ENCODE measurements around the gene SLC27A1. TPM values are rescaled to one million over a fixed set of nuclear protein-coding genes. Genes with fewer than 3 reads are reported as not detected.
"Not testable (repeated sequence)": the region's sequence is repeated elsewhere in the genome, so short reads cannot be mapped to it uniquely, and the experiment has no call there.

The SLC27A1 gene
- total and polyA plus RNA-seq, 2 donors (not counting 3 experiments of a cell fraction or from before 2014, with no cell fraction given): 10.4 to 13.5 TPM

DNA sequence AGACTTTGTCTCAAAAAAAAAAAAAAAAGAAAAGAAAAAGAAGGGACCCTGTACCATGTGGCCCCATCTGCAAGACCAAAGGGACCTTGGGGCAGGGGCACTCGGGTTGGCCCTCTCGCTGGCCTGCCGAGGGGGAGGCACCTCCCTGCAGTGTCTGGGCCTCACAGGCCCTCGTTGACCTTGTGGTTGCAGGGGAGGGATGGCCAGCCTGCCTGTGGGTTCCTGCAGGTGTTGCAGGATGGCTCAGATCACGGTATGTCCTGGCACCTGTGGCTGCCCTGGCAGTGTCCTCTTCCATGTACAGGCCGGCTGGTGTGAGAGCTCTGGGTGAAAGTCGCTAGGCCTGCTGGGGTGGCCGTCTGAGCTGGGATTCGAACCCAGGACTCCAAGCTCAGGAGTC, 36.4 kb downstream of the SLC27A1 start:
- H2AFZ ChIP-seq (ENCODE audit: low read depth, low read length): no peak overlapping the region
- H3K27me3 ChIP-seq (ENCODE audit: control insufficient read depth in 2 of 2, insufficient read depth in 2 of 2, low read length in 2 of 2): no peaks in the 10 kb centered on the region
- no TSS peak for BruUV-seq (replicated peaks)
- dilution Hi-C loops (cut with MboI; ENCODE audit: extremely low pct_ligation_motif_present, low sequenced_read_pairs): no loop called here
- TF ChIP-seq MYC (IDR thresholded peaks at IDR 0.05; ENCODE audit: low read depth, low read length) (no peak), POLR2A (IDR thresholded peaks at IDR 0.05; ENCODE audit: low read depth, low read length) (no peak), POLR2AphosphoS5 (IDR thresholded peaks at IDR 0.05; ENCODE audit: insufficient read depth, low read depth, low read length) (no peak), FOS (IDR thresholded peaks at IDR 0.05; ENCODE audit: borderline replicate concordance, insufficient read depth, low read length) (no peak), EZH2 (IDR thresholded peaks at IDR 0.05; ENCODE audit: borderline replicate concordance, low read depth, low read length, severe bottlenecking) (no peak), JUN (IDR thresholded peaks at IDR 0.05; ENCODE audit: borderline replicate concordance, insufficient read depth, insufficient read length, low read depth) (no peak), GATA2 (IDR thresholded peaks at IDR 0.05; ENCODE audit: insufficient read depth, insufficient read length, low read depth, low read length) (no peak)
- TF ChIP-seq, protein P1, sequence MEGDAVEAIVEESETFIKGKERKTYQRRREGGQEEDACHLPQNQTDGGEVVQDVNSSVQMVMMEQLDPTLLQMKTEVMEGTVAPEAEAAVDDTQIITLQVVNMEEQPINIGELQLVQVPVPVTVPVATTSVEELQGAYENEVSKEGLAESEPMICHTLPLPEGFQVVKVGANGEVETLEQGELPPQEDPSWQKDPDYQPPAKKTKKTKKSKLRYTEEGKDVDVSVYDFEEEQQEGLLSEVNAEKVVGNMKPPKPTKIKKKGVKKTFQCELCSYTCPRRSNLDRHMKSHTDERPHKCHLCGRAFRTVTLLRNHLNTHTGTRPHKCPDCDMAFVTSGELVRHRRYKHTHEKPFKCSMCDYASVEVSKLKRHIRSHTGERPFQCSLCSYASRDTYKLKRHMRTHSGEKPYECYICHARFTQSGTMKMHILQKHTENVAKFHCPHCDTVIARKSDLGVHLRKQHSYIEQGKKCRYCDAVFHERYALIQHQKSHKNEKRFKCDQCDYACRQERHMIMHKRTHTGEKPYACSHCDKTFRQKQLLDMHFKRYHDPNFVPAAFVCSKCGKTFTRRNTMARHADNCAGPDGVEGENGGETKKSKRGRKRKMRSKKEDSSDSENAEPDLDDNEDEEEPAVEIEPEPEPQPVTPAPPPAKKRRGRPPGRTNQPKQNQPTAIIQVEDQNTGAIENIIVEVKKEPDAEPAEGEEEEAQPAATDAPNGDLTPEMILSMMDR (IDR thresholded peaks at IDR 0.05; ENCODE audit: extremely low read depth in 1 of 2, insufficient read depth in 1 of 2, low read depth in 1 of 2, low read length in 2 of 2): no peak
- TF ChIP-seq, protein P2, sequence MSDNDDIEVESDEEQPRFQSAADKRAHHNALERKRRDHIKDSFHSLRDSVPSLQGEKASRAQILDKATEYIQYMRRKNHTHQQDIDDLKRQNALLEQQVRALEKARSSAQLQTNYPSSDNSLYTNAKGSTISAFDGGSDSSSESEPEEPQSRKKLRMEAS (IDR thresholded peaks at IDR 0.05; ENCODE audit: insufficient read depth, insufficient read length): no peak
- no peak overlapping the region for H3K4me2 ChIP-seq (ENCODE audit: insufficient read depth, low read length)
- intact Hi-C loops (cut with micrococcal nuclease): no loop called here
- ChIA-PET CTCF (interaction anchor here (8.4 kb wide), 1 partner anchor 10 kb away, joined by 67 read pairs; no protein-coding TSS in a partner anchor), POLR2A (interaction anchor here (0.5 kb wide), 1 partner anchor 12 kb away, joined by 5 read pairs; no protein-coding TSS in a partner anchor)
- DNase-seq (ENCODE audit: low read depth, low spot score) (no peak), FAIRE-seq (no peak)
- H3K36me3 ChIP-seq (ENCODE audit: control insufficient read depth in 2 of 2, extremely low read depth in 1 of 2, insufficient read depth in 2 of 2, low read length in 2 of 2): peaks cover 0 to 4% of the 10 kb centered on the region in 2 experiments
- no peak overlapping the region for H3K9ac ChIP-seq (replicated peaks; ENCODE audit: extremely low read depth, insufficient read depth, low read length)
- peaks cover 8% of the 10 kb centered on the region for H3K4me1 ChIP-seq (ENCODE audit: control insufficient read depth, extremely low read depth, insufficient read depth, low read length)
- H3K4me3 ChIP-seq (replicated peaks in 1 of 3; ENCODE audit: insufficient read depth in 1 of 3, low read depth in 1 of 3, low read length in 3 of 3): no peak overlapping the region
- peaks cover 45% of the 10 kb centered on the region for H3K79me2 ChIP-seq (ENCODE audit: control insufficient read depth, insufficient read depth, low read length)
- H4K20me1 ChIP-seq (replicated peaks; ENCODE audit: control insufficient read depth, extremely low read depth, insufficient read depth, low read length): no peaks in the 10 kb centered on the region
- H3K9me3 ChIP-seq (replicated peaks; ENCODE audit: control insufficient read depth, insufficient read depth, low read length): no peaks in the 10 kb centered on the region
- H3K27ac ChIP-seq (ENCODE audit: insufficient read depth, low read depth, low read length): no peak overlapping the region
- H3K9me1 ChIP-seq (replicated peaks; ENCODE audit: control insufficient read depth, extremely low read depth, insufficient read depth, low read length): no peaks in the 10 kb centered on the region

DNA sequence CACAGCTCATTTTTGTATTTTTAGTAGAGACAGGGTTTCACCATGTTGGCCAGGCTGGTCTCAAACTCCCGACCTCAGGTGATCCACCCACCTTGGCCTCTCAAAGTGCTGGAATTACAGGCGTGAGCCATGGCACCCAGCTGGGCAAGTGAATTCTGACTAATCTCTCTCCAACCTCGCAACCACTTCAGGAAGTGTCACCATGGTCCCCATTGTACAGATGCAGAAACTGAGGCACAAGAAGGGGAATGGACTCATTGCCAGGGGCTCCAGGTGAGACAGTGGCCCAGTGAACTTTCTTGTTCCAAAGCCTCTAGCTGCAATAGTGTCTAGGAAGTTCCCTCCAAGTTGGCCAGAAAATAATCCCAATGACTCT, 38.2 kb downstream of the SLC27A1 start:
- H4K20me1 ChIP-seq (replicated peaks; ENCODE audit: control insufficient read depth, extremely low read depth, insufficient read depth, low read length); H3K4me3 ChIP-seq (replicated peaks in 1 of 3; ENCODE audit: insufficient read depth in 1 of 3, low read depth in 1 of 3, low read length in 3 of 3); H3K9me1 ChIP-seq (replicated peaks; ENCODE audit: control insufficient read depth, extremely low read depth, insufficient read depth, low read length); H3K36me3 ChIP-seq (ENCODE audit: control insufficient read depth in 2 of 2, extremely low read depth in 1 of 2, insufficient read depth in 2 of 2, low read length in 2 of 2); H3K4me2 ChIP-seq (ENCODE audit: insufficient read depth, low read length); H3K9ac ChIP-seq (replicated peaks; ENCODE audit: extremely low read depth, insufficient read depth, low read length); intact Hi-C loops (cut with micrococcal nuclease); H2AFZ ChIP-seq (ENCODE audit: low read depth, low read length); BruUV-seq (replicated peaks); POLR2A ChIA-PET; dilution Hi-C loops (cut with MboI; ENCODE audit: extremely low pct_ligation_motif_present, low sequenced_read_pairs); H3K27ac ChIP-seq (ENCODE audit: insufficient read depth, low read depth, low read length); FAIRE-seq; H3K9me3 ChIP-seq (replicated peaks; ENCODE audit: control insufficient read depth, insufficient read depth, low read length); H3K27me3 ChIP-seq (ENCODE audit: control insufficient read depth in 2 of 2, insufficient read depth in 2 of 2, low read length in 2 of 2); DNase-seq (ENCODE audit: low read depth, low spot score): not testable (repeated sequence)
- Histone ChIP-seq H3K79me2 (ENCODE audit: control insufficient read depth, insufficient read depth, low read length) (peaks cover 49% of the 10 kb centered on the region), H3K4me1 (ENCODE audit: control insufficient read depth, extremely low read depth, insufficient read depth, low read length) (peaks cover 13% of the 10 kb centered on the region)
- CTCF ChIA-PET: interaction anchor here (8.4 kb wide), 1 partner anchor 11 kb away, joined by 67 read pairs; no protein-coding TSS in a partner anchor

Data from endothelial cell of umbilical vein (primary cell).